ENCODE measurements around the gene NPL. TPM values are rescaled to one million over a fixed set of nuclear protein-coding genes. Genes with fewer than 3 reads are reported as not detected.

The NPL gene
- total and polyA plus RNA-seq, 10 donors, result 21.9 to 88.2 (median 65.0) TPM

GRCh38 chr1:182785181-182785580 is 4.4 kb upstream of the NPL start:
- H3K27me3 ChIP-seq (replicated peaks in 1 of 7), result no peaks in the 10 kb centered on the region
- no peaks in the 10 kb centered on the region for H3K36me3 ChIP-seq
- TF ChIP-seq CTCF (IDR thresholded peaks at IDR 0.05 in 8 of 11, conservative IDR thresholded peaks at IDR 0.05 in 3 of 11) (no peak), POLR2A (IDR thresholded peaks at IDR 0.05) (no peak), POLR2AphosphoS5 (IDR thresholded peaks at IDR 0.05) (no peak)
- H3K4me3 ChIP-seq, result no peak overlapping the region
- no peak for DNase-seq
- 78 to 94% (median 92%) methylated on average over 2 of the region's 2 CpGs for WGBS, 5 donors
- H3K9me3 ChIP-seq, result no peaks in the 10 kb centered on the region
- H3K4me1 ChIP-seq, result peaks cover 13 to 53% (median 24%) of the 10 kb centered on the region in 6 donors
- no peak overlapping the region for H3K27ac ChIP-seq
- intact Hi-C loops (cut with DNase I; ENCODE audit: low total_unique reads), result no loop called here

- H3K36me3 ChIP-seq, result no peaks in the 10 kb centered on the region
- H3K27ac ChIP-seq, result no peak overlapping the region
- WGBS, 5 donors, result 65 to 72% (median 69%) methylated on average over 6 of the region's 6 CpGs
- H3K4me3 ChIP-seq, result no peak overlapping the region
- no peak for DNase-seq
- intact Hi-C loops (cut with DNase I; ENCODE audit: low total_unique reads), result no loop called here
- TF ChIP-seq CTCF (IDR thresholded peaks at IDR 0.05 in 8 of 11, conservative IDR thresholded peaks at IDR 0.05 in 3 of 11) (peak in 10 of 11 experiments; percentile 18 to 75 (median 65)), POLR2AphosphoS5 (IDR thresholded peaks at IDR 0.05) (no peak)
- peaks cover 14 to 60% (median 29%) of the 10 kb centered on the region in 6 donors for H3K4me1 ChIP-seq
- no peaks in the 10 kb centered on the region for H3K9me3 ChIP-seq
- no peaks in the 10 kb centered on the region for H3K27me3 ChIP-seq (replicated peaks in 1 of 7)
Observed at GRCh38 chr1:182786223-182786994, 3.2 kb upstream of the NPL start.

GRCh38 chr1:182786995-182787324 is 2.6 kb upstream of the NPL start:
- H3K4me3 ChIP-seq, result no peak overlapping the region
- no peak overlapping the region for H3K27ac ChIP-seq
- no peaks in the 10 kb centered on the region for H3K27me3 ChIP-seq (replicated peaks in 1 of 7)
- H3K4me1 ChIP-seq, result peaks cover 10 to 60% (median 27%) of the 10 kb centered on the region in 6 donors
- DNase-seq, result no peak
- 68 to 82% (median 77%) methylated on average over 4 of the region's 4 CpGs for WGBS, 5 donors
- TF ChIP-seq POLR2A (IDR thresholded peaks at IDR 0.05) (no peak), POLR2AphosphoS5 (IDR thresholded peaks at IDR 0.05) (no peak), CTCF (IDR thresholded peaks at IDR 0.05 in 8 of 11, conservative IDR thresholded peaks at IDR 0.05 in 3 of 11) (peak in 1 of 11 experiments; percentile 46)
- H3K36me3 ChIP-seq, result no peaks in the 10 kb centered on the region
- no peaks in the 10 kb centered on the region for H3K9me3 ChIP-seq
- intact Hi-C loops (cut with DNase I; ENCODE audit: low total_unique reads), result no loop called here

- H3K36me3 ChIP-seq, result peaks cover 0 to 24% (median 0%) of the 10 kb centered on the region in 6 donors
- H3K4me1 ChIP-seq, result peaks cover 10 to 82% (median 36%) of the 10 kb centered on the region in 6 donors
- no peaks in the 10 kb centered on the region for H3K9me3 ChIP-seq
- intact Hi-C loops (cut with DNase I; ENCODE audit: low total_unique reads), result no loop called here
- H3K27me3 ChIP-seq (replicated peaks in 1 of 7), result no peaks in the 10 kb centered on the region
- 86 to 94% (median 90%) methylated on average over 8 of the region's 8 CpGs for WGBS, 5 donors
- TF ChIP-seq POLR2AphosphoS5 (IDR thresholded peaks at IDR 0.05), result no peak
- no peak for TF ChIP-seq CTCF (IDR thresholded peaks at IDR 0.05 in 8 of 11, conservative IDR thresholded peaks at IDR 0.05 in 3 of 11)
- no peak for TF ChIP-seq POLR2A (IDR thresholded peaks at IDR 0.05)
- H3K27ac ChIP-seq, result peak overlapping the region in 5 of 8 donors; percentile 27 to 86 (median 51)
- peak overlapping the region in 2 of 8 donors; percentile 66 to 73 for H3K4me3 ChIP-seq
- DNase-seq, result no peak
Observed at GRCh38 chr1:182791281-182792179, 2.0 kb downstream of the NPL start.

Data from spleen (tissue), 11 donors.